NCI-H1092 treated with DMSO at 0.1 percent for 48 hours (cell line): Measurements from ENCODE around the gene ARL5C.

Experiments
- DNase-seq: peaks from one replicate; lab custom pipeline; 2025; lab: John Stamatoyannopoulos, UW

The ARL5C gene

GRCh38 chr17:39107973-39108372 lies 58.0 kb downstream of the ARL5C start:
- DNase-seq: no peak

- no peak for DNase-seq
These were observed 58.8 kb downstream of the ARL5C start for GRCh38 chr17:39107155-39107554.
